ENCODE measurements around the gene TCN2. TPM values are rescaled to one million over a fixed set of nuclear protein-coding genes. Genes with fewer than 3 reads are reported as not detected.
A peak's percentile ranks its signal among the peaks of the same experiment; 100 is the strongest.

TCN2 gene
- total RNA-seq, 2 donors from 2014 or later: 0.55 to 0.65 TPM

GRCh38 chr22:30569674-30570202 lies 37.2 kb upstream of the TCN2 start:
- Mint-ChIP-seq H3K27ac (peak overlapping the region; percentile 69), H3K4me1 (no peaks in the 10 kb centered on the region), H3K4me3 (no peak overlapping the region), H3K36me3 (ENCODE audit: low read depth) (peaks cover 3% of the 10 kb centered on the region), H3K27me3 (peaks cover 14% of the 10 kb centered on the region)
- H3K9me3 ChIP-seq (ENCODE audit: control insufficient read depth, low read length, poor library complexity, severe bottlenecking): no peaks in the 10 kb centered on the region
- DNase-seq: no peak
- no peak for ATAC-seq

DNA sequence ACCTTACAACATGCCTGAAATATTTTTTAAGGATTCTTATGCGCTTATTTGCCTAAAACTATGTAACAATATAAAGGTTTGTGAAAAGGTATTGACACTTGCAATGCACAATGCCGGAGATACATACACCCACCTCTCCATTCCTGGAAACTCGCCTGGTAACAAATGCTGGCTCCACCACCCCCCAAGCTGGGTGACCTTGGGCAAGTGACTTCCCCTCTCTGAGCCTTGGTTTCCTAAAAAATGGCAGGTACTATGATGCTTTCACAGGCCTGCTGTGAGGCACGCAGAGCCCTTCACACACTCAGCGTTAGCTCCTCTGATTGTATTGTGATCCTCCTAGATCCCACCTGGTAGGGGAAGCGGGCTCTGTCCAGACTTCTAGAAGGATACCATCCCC lies 34.8 kb upstream of the TCN2 start:
- H3K36me3 Mint-ChIP-seq (ENCODE audit: low read depth): peaks cover 3% of the 10 kb centered on the region
- no peak overlapping the region for H3K27ac Mint-ChIP-seq
- peaks cover 14% of the 10 kb centered on the region for H3K27me3 Mint-ChIP-seq
- no peak overlapping the region for H3K4me3 Mint-ChIP-seq
- ATAC-seq: no peak
- H3K4me1 Mint-ChIP-seq: peaks cover 3% of the 10 kb centered on the region
- no peak for DNase-seq
- H3K9me3 ChIP-seq (ENCODE audit: control insufficient read depth, low read length, poor library complexity, severe bottlenecking): no peaks in the 10 kb centered on the region

DNA sequence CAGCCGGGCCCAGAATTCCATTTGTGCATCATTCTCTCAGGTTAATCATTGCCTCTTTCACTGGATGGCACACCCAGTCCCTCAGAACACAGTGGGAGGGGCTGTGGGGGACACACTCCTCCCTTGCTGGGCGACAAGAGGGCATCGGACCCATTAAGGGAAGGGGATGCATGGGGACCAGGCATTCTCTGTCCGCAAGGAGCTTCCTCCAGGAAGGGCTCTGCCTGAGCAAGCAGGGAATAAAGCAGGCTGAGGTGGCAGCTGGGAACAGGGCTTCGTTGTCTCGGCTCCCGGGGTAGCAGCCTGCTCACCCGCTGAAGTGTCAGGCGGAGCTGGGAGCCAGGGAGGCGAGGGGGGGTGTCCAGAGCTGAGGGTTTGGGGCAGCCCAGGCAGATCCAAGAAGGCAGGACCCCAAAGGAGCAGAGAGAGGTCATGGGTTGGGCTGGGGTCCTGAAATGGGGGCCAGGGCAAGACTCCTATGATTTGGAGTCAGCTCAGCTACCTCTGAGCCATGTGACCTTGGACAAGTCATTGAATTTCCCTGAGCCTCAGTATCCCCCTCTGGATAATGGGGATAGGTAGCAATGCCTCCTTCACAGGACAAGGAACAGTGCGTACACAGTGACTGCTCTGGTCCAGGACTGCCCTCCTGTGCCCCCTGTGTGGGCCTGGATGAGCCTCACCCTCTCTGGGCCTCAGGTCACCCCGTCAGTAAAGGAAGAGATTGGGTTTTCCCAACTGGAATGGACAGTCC lies 34.0 kb upstream of the TCN2 start:
- Mint-ChIP-seq H3K36me3 (ENCODE audit: low read depth) (peaks cover 3% of the 10 kb centered on the region), H3K27me3 (peaks cover 6% of the 10 kb centered on the region), H3K4me3 (no peak overlapping the region)

GRCh38 chr22:30573594-30574094 lies 33.3 kb upstream of the TCN2 start:
- Mint-ChIP-seq H3K4me3 (no peak overlapping the region), H3K36me3 (ENCODE audit: low read depth) (peaks cover 3% of the 10 kb centered on the region), H3K27me3 (no peaks in the 10 kb centered on the region), H3K4me1 (peaks cover 3% of the 10 kb centered on the region), H3K27ac (no peak overlapping the region)
- DNase-seq: no peak
- H3K9me3 ChIP-seq (ENCODE audit: control insufficient read depth, low read length, poor library complexity, severe bottlenecking): no peaks in the 10 kb centered on the region
- no peak for ATAC-seq

More for the DNA sequence above, 34.0 kb upstream of the TCN2 start:
- DNase-seq: no peak
- no peaks in the 10 kb centered on the region for H3K9me3 ChIP-seq (ENCODE audit: control insufficient read depth, low read length, poor library complexity, severe bottlenecking)
- ATAC-seq: no peak
- H3K4me1 Mint-ChIP-seq: peaks cover 3% of the 10 kb centered on the region
- no peak overlapping the region for H3K27ac Mint-ChIP-seq

- H3K36me3 Mint-ChIP-seq (ENCODE audit: low read depth): peaks cover 8% of the 10 kb centered on the region
- ATAC-seq (no peak), DNase-seq (no peak)
- no peak within 1 kb of the TSS for H3K27ac Mint-ChIP-seq
- H3K4me1 Mint-ChIP-seq: peaks cover 9% of the 10 kb centered on the region
- H3K4me3 Mint-ChIP-seq: no peak within 1 kb of the TSS
- no peaks in the 10 kb centered on the region for H3K27me3 Mint-ChIP-seq
- no peaks in the 10 kb centered on the region for H3K9me3 ChIP-seq (ENCODE audit: control insufficient read depth, low read length, poor library complexity, severe bottlenecking)
Observed at GRCh38 chr22:30574095-30574981, 32.6 kb upstream of the TCN2 start, which contains the start of gene GAL3ST1. Gene GAL3ST1, minus strand, starts transcription at chr22:30574665. Its CDS starts 17,273 bp downstream, at chr22:30557392.

- no peak for ATAC-seq
- Mint-ChIP-seq H3K4me3 (no peak overlapping the region), H3K27me3 (no peaks in the 10 kb centered on the region)
Observed at GRCh38 chr22:30574997-30575671, 31.8 kb upstream of the TCN2 start.

DNA sequence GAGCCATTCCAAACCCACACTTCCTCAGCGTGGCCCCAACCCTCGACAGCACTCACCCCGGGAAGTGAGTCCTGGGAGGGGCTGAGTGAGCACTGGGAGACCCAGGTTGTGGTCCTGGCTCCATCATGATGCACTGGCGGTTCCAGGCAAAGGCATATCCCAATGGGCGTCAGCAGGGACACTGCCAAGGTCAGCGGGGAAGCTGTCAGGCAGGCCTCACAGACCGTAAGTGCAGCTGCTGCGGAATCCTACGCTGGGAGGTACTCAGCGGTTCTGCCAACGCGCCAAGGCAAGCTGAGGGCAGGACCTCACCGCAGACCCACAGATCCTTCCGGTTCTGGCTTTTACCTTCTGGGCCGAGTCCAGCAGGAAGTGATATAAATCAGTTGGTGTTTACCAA lies 31.1 kb upstream of the TCN2 start:
- DNase-seq (no peak), ATAC-seq (peak; percentile 21)
- no peaks in the 10 kb centered on the region for H3K27me3 Mint-ChIP-seq
- H3K4me3 Mint-ChIP-seq: no peak overlapping the region
- peaks cover 9% of the 10 kb centered on the region for H3K4me1 Mint-ChIP-seq
- no peaks in the 10 kb centered on the region for H3K9me3 ChIP-seq (ENCODE audit: control insufficient read depth, low read length, poor library complexity, severe bottlenecking)
- peaks cover 10% of the 10 kb centered on the region for H3K36me3 Mint-ChIP-seq (ENCODE audit: low read depth)
- no peak overlapping the region for H3K27ac Mint-ChIP-seq

More at GRCh38 chr22:30574997-30575671, 31.8 kb upstream of the TCN2 start:
- H3K4me1 Mint-ChIP-seq: peaks cover 9% of the 10 kb centered on the region
- H3K36me3 Mint-ChIP-seq (ENCODE audit: low read depth): peaks cover 10% of the 10 kb centered on the region
- no peaks in the 10 kb centered on the region for H3K9me3 ChIP-seq (ENCODE audit: control insufficient read depth, low read length, poor library complexity, severe bottlenecking)
- no peak for DNase-seq
- no peak overlapping the region for H3K27ac Mint-ChIP-seq

GRCh38 chr22:30578481-30578880 lies 28.5 kb upstream of the TCN2 start:
- Mint-ChIP-seq H3K36me3 (ENCODE audit: low read depth) (peaks cover 10% of the 10 kb centered on the region), H3K27ac (no peak overlapping the region)

DNA sequence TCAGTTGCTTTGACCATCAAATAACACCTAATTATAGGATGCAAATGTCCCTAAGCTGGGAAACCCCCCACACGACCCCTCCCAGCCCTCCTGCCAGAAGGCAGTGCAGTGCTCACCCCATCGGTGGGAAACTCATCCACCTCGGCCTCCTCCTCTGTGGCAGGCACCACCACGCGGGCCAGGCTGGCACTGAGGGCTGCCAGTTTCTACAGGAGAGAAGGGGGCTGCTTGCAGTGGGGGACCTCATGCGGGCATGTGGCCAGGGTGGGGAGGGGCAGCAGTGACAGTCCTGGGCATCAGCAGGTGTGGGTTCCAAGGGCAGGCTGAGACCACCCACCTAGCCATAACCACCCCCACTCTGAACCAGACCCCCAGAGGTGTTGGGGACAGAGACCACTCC lies 26.1 kb upstream of the TCN2 start:
- Mint-ChIP-seq H3K4me3 (peak overlapping the region; percentile 25), H3K36me3 (ENCODE audit: low read depth) (peaks cover 10% of the 10 kb centered on the region), H3K27ac (no peak overlapping the region), H3K27me3 (no peaks in the 10 kb centered on the region), H3K4me1 (peaks cover 9% of the 10 kb centered on the region)
- no peak for ATAC-seq
- H3K9me3 ChIP-seq (ENCODE audit: control insufficient read depth, low read length, poor library complexity, severe bottlenecking): no peaks in the 10 kb centered on the region
- no peak for DNase-seq

More at GRCh38 chr22:30578481-30578880, 28.5 kb upstream of the TCN2 start:
- H3K4me3 Mint-ChIP-seq: no peak overlapping the region
- no peak for DNase-seq
- H3K9me3 ChIP-seq (ENCODE audit: control insufficient read depth, low read length, poor library complexity, severe bottlenecking): no peaks in the 10 kb centered on the region
- ATAC-seq: no peak
- peaks cover 9% of the 10 kb centered on the region for H3K4me1 Mint-ChIP-seq
- H3K27me3 Mint-ChIP-seq: no peaks in the 10 kb centered on the region

DNA sequence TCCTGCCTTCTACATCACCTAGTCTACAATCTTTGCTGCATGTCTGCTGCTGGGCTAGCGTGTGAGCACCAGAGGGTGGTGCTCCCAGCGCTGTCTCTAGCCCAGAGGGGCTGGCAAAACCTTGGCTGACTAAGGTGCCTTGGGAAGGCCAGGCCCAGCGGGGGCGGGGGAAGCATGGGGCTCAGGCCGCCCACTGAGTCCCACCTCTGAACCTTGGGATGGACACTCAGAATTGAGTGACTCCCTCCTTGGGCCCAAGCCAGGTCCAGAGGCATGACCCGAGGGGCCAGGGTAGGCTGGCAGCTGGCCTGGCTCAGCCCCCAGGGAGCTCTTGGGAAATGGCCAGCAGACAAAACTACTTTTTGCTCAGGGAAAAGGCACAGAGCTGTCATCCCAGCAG lies 24.9 kb upstream of the TCN2 start:
- Mint-ChIP-seq H3K27me3 (no peaks in the 10 kb centered on the region), H3K4me1 (peaks cover 5% of the 10 kb centered on the region), H3K36me3 (ENCODE audit: low read depth) (peaks cover 10% of the 10 kb centered on the region), H3K4me3 (no peak overlapping the region), H3K27ac (no peak overlapping the region)
- DNase-seq (no peak), ATAC-seq (no peak)
- H3K9me3 ChIP-seq (ENCODE audit: control insufficient read depth, low read length, poor library complexity, severe bottlenecking): no peaks in the 10 kb centered on the region

DNA sequence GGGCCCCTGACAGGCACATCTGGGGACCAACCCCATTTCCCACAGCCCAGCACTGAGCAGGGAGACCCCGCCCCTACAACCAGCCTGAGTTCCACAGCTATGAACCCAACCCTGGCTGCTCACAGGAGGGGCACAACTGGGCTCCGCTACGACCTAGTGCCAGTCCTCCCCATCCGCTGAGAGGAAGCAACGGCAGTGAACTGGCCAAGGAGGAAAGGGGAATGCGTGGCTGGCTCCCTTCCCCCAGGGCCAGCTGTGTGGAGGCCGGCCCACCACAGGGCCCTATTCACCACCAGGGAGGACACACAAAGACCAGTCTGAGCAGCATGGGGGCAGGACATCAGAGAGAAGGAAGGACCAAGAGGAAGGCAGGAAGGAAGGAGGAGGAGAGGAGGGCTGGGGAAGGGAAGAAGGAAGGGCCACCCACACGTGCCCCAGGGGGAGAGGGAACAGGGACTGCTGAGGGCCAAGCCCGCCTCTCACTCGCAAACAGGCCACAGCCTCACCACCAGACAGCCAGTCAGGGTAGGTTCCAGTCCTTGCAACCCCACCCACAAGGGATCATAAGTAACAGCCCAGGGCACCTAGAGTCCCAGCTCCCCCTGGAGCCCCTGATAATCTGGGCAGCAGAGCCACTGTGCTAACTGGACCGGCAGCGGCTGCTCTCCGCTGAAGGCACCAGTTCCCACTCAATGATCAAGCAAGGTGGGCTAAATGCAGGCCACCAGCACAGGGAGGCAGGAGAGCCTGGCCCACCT lies 24.0 kb upstream of the TCN2 start:
- peaks cover 10% of the 10 kb centered on the region for H3K36me3 Mint-ChIP-seq (ENCODE audit: low read depth)
- peaks cover 5% of the 10 kb centered on the region for H3K4me1 Mint-ChIP-seq
- ATAC-seq (no peak), DNase-seq (no peak)
- H3K9me3 ChIP-seq (ENCODE audit: control insufficient read depth, low read length, poor library complexity, severe bottlenecking): no peaks in the 10 kb centered on the region
- H3K27me3 Mint-ChIP-seq: no peaks in the 10 kb centered on the region
- no peak overlapping the region for H3K4me3 Mint-ChIP-seq
- no peak overlapping the region for H3K27ac Mint-ChIP-seq

DNA sequence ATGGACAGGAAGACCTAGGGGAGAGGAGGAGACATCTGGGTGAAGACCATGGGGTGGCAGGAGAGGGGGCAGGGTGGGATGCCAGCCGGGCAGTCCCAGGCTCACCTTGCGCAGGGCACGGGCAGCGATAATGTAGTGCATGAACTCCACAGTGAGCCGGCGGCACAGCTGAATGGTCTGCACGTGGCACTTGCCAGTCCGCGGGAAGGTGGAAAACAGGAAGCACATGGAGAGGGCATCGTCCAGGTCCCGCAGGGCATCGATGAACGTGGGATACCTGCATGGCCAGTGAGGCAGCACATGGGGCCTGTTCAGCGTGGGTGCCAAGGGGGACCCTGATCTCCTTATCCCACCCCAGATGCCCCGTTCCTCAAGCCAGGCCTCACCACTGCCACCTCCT lies 22.5 kb upstream of the TCN2 start:
- H3K4me3 Mint-ChIP-seq: no peak overlapping the region
- peaks cover 2% of the 10 kb centered on the region for H3K36me3 Mint-ChIP-seq (ENCODE audit: low read depth)
- H3K27me3 Mint-ChIP-seq: no peaks in the 10 kb centered on the region
- no peaks in the 10 kb centered on the region for H3K9me3 ChIP-seq (ENCODE audit: control insufficient read depth, low read length, poor library complexity, severe bottlenecking)
- ATAC-seq (no peak), DNase-seq (no peak)
- no peaks in the 10 kb centered on the region for H3K4me1 Mint-ChIP-seq
- H3K27ac Mint-ChIP-seq: no peak overlapping the region

Data from T-helper 17 cell (primary cell).